Stomach (tissue), 4 donors: ENCODE results near the gene SAMD7.

Experiments
- CTCF ChIP-seq, 7 experiments: fragments of 450-650 bp in 4 of 7; fragments of 200-600 bp in 3 of 7; sonication (generic) in 3 of 7; IDR thresholded peaks; one replicate each; pipeline ENCODE4 v1.5.1; 2016 to 2019; ENCODE audit warnings: antibody characterized with exemption in 7 of 7, control low read depth in 2 of 7, mild to moderate bottlenecking in 1 of 7
- POLR2A ChIP-seq, 4 donors: fragments of 450-650 bp; IDR thresholded peaks; one replicate each; pipeline ENCODE4 v1.6.1; 2016; ENCODE audit warnings: antibody characterized with exemption in 4 of 4, control low read depth in 2 of 4, mild to moderate bottlenecking in 1 of 4, moderate library complexity in 1 of 4
- POLR2AphosphoS5 ChIP-seq, 3 donors: sonication (generic); formaldehyde crosslinking; IDR thresholded peaks; one replicate each; pipeline ENCODE4 v1.6.1; 2016; ENCODE audit warnings: antibody characterized with exemption in 3 of 3

DNA sequence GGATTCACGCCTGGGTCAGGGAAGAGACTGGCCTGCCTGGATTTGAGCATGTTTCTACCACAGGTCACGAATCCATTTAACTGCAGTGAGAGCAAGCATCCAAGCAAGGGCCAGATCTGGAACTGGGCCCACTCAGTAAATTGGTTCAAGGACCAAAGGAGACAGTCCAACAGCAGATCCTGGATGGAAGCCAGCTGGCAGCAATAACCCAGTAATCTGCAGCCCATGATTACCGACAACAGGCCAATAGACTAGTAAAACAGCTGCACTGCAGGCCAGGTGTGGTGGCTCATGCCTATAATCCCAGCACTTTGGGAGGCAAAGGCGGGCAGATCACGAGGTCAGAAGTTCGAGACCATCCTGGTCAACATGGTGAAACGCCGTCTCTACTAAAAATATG, 11.8 kb downstream of the SAMD7 start:
- TF ChIP-seq POLR2A (IDR thresholded peaks at IDR 0.05) = no peak
- TF ChIP-seq POLR2AphosphoS5 (IDR thresholded peaks at IDR 0.05) = no peak
- no peak for TF ChIP-seq CTCF (IDR thresholded peaks at IDR 0.05)
